GM19324 (cell line): ENCODE data around the gene MBTPS1.

Experiments used
- ATAC-seq: cut with Tn5 transposase; IDR thresholded peaks from one replicate; pipeline ENCODE4 v1.9.1; 2021; ENCODE audit warnings: mild to moderate bottlenecking, moderate library complexity; ENCODE audit not compliant: unreplicated experiment, low FRiP score

MBTPS1 gene

DNA sequence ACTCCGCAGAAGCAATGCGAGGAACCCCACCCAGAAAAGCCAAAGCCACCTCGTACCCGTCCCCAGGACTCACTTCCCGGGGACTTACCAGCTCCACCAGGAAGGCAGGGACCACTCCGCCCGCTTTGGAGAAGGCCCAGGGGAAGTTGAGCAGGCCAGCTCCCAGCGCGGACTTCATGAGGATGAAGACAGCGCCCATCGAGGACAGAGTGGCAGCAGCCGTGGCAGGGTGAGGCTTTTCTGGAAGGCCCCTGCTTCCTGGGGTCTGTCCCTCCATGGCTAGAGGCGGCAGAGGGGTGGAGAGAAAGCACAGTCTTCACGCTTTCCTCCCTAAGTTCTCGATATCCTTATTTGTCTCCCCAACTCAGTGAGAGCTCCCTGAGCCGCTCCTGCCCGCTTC lies 74.9 kb downstream of the MBTPS1 start:
- ATAC-seq, result no peak

DNA sequence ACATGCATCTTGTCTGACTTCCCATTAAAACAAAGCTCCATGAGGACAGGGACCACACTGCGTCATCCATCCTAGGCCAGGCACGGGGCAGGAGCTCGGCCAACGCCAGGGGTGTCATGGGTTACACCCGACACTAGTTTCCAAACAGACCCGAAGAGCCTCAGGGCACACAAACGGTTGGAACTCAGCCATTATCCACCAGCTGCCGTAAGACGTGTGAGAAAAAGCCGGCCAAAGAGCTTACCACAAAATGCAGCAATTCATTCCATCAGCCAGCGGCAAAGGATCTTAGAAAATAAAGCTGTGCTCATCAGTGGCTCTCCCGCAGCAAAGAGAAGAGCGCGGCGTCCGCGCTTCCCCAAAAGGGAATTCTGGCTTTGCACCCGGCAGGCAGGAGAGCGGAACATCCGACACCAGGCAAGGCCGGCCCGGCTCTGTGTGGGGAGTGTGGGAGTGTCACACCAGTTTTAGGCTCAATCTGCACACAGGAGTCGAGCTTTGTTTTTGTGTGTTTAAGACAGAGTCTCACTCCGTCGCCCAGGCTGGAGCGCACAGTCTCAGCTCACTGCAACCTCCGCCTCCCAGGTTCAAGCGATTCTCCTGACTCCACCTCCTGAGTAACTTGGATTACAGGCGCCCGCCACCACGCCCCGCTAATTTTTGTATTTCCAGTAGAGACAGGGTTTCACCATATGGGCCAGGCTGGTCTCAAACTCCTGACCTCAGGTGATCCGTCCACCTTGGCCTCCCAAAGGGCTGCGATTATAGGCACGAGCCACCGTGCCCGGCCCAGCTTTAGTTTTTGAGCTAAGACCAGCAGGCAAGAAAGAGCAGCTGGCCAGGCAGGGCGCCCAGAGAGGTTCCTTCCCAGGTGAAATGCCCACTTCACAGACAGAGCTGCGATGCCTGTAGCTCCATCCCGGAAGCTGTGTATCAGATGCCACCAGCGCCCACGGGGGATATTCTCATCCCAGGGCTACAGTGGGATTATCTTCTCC lies 75.6 kb downstream of the MBTPS1 start:
- ATAC-seq, result no peak

DNA sequence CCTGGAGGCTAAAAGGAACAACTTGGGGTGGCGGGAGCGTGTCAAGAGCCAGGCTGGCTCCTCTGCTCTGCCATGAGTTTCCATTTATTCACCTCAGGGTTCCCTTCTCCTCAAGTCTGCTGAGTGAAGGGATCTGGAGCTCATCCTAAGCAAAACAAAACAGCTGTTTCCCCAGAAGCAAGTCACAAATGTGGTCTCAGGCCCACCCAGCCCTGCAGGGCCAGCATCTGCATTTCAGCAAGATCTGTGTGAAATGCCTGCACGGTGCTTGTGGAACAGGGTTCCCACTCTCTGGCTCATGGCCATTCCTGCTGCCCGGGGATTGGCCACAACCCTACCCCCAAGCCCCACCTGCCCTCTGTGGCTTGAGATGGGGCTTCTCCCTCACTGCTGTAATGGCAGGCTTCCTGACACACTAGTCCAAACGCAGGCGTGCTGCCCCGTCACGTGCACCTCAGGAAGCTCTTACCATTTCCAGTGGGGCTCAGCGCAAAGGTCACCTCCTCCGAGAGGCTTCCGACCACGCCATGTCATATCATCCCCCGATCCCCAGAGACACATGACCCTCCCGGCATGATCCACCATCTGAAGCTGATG lies 76.4 kb downstream of the MBTPS1 start:
- no peak for ATAC-seq

DNA sequence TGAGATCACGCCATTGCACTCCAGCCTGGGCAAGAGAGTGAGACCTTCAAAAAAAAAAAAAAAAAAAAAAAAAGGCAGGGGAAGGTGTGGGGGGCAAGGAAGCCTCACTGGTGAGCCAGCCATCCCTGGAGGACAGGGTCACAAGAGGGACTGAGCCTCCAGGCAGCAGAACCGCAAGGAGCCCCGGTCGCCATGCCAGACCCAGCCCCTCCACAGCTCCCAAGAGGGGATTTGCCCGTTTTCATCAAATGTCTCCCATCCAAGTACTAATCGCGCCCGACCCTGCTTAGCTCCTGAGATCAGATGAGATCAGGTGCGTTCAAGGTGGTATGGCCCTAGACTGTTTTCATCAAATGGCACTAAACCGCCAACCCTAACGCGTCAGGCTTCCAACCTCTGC lies 77.0 kb downstream of the MBTPS1 start:
- no peak for ATAC-seq

DNA sequence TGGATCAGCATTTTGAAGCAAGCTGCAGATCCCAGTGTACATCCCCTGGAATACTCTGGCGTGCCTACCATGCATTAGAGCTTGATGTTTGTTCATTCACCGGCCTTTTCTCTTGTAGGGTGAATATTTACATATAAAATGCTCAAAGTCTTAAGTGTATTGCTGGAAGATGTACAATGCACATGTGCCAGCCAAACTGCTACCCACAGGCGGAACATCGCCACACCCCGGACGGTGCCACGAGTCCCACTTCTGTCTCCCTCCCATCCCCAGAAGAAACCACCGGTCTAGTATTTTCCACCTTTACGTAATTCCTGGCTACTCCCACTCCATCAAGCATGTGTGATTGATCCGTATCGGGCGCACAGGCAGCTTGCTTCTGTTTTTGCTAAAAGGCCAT lies 78.3 kb downstream of the MBTPS1 start:
- no peak for ATAC-seq

DNA sequence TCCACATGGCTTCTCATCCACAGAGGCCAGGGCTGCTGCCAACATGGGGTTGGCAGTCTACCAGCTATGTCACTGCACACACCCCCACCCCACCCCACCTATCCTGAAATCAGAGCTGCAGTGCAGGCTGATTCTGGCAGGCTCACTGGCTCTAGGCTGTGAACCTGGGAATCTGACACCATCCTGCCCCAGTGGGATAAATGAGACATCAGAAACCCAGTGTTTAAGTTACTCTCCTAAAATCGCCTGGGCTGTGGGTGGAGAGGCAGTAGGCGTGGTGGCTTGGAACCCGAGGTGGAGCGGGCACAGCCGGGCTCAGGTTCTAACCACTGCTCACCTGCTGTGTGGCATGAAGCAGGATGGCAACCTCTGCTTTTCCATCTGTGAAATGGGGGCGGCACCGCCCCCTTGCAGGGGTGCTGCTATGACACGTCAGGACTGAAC lies 79.7 kb downstream of the MBTPS1 start:
- ATAC-seq, result no peak

DNA sequence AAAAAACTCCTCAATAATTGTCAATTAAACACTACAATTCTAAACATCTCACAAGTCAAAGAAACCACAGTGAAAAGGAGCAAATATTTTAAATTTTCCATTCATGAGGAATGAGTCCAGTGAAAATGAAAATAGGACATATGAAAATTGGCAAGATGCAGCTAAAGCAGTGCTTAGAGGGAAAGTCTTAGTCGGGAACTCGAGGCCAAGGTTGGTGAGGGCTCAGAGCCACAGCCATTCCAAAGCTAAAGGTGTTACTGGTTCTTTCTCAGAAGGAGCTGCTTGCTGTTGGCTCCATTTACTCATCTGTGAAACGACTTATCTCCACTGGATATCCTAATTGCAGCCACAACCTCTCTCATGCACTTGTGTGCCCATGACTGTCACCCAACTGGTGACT lies 80.6 kb downstream of the MBTPS1 start:
- ATAC-seq, result no peak

DNA sequence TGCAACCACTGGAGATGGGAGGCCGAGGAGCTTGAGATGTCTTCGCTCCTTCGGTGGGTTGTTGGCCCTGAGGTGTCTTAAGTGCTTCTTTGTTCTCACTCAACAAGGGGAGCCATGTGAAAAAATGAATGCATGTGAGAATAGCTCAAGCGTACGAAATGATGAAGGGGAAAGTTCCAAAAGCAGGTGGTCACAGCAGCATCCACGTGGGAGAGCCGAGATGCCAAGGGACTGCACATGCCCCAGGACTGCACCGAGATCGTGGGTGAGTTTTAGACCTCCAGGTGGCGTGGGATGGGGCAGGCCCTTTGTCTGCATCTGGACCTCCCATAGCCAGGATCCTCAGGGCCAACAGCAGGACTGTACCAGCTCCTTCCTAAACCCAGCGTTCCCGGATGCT lies 82.2 kb downstream of the MBTPS1 start:
- ATAC-seq, result no peak

DNA sequence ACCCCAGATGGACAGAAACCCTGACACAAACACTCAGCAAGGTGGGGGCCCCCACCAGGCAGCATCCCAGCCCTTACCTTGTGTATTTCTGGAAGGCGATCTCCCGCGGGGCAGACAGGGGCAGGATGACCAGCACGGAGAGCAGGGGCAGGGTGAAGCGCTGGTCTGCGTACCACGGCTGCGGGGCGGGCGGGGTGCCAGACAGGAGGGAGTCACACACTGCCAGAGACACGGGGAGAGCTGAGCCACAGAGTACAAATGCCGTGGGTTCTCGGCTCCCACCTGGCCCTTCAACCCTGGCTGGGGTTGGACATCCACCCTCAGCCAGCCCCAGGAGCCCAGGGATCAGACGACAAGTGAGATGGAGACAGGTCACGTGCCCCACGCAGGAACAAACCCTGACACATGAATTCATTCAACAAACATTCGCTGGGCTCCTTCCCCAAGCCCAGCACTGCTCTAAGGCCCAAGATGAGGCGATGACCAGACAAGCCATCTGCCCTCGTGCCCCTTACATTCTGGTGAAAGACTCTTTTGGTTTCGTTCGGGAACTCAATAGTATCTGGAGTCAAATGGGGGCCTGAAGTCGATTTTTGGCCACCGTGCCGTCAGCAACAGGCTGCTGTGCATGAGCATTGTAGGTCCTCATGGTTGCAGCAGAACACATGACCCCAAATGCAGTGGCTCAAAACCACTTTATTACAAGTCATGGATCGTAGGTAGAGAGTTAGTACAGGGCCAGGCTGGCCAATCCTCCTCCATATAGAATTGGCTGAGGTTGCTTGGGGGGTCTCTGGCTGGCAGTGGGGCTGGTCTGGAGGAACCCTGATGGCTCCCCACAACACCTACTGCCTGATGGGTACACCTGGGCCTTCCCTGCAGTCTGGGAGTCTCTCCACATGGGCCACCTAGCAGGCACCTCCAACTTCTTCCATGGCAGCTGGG lies 83.2 kb downstream of the MBTPS1 start:
- ATAC-seq, result no peak

DNA sequence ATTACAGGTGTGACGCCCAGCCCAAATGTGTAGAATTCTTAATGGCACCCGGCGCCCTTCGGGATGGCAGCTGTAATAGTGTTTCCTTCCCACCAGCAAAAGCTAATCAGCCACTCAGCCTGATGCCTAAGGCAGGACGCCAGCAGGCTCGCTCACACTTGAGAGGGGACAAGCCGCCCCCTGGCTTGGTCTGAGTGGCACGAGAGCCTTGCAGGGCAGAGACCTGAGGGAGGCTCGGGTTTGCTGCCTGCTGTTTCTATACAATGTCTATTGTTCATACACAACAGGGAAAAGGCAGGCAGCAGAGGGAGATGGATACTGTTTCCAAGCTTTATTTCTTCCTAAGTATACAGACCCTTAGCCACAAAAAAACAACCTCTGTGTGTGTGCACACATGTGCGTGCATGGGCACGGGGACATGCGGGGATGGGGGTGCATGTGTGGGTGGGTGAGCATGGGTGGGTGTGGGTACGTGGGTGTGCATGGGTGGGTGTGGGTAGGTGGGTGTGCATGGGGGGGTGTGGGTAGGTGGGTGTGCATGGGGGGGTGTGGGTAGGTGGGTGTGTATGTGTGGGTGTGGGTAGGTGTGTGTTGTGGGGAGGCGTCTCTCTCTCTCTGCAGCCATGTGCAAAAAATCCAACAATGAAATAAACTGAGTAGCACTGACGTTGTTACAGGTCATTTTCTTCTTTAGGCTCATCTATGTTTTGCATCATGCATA lies 84.1 kb downstream of the MBTPS1 start:
- no peak for ATAC-seq

DNA sequence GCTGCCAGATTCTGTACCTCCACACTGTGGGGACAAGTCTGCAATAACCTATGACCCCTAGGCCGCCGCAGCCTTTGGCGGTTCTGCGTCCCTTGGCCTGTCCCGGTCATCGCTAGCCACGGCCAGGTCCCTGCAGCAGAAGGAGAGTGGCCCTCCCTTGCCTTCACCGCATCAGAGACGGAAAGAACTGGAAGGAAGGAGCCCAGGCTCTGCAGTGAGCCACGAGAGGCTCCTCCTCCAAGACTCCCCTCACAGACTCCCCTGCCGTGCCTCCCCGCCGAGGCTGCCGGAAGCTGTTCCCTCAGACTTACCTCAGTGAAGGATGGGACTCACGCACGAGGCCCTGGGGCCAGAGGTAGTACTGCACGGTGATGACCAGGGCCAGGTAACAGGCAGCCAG lies 85.2 kb downstream of the MBTPS1 start:
- no peak for ATAC-seq

DNA sequence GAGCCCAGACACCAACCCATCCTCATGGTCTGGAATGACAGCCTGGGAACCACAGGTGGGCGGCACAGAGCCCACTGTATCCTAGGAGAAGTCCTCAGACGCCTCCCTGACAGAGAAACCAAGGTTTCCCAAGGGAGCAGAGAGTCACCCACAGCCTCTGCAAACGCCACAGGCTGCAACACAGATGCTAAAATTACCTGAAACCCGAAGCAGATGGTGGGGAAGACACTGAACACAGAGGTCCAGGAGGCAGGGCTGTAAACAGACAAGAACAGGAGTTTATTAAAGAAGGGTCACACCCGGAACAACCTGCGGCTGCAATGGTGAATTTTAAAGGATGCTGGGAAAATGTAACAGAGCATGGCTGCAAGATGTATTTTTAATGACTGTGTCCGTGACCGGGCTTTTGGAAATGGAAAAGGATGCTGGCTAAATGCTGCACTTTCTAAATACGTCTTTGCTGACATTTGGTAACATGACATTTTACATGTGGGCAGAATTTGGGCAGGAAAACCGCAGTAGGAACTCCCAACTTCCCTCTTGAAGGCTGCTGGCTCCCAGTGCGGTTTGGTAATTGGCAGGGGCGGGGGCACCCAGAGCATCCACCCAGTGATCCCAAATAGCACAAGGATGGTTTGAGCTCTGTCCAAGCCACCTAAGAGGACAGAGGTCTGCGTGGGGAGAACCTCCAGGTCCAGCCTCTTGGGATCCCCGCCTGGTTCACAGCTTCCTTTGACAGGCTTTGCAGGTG lies 87.3 kb downstream of the MBTPS1 start:
- ATAC-seq, result no peak

DNA sequence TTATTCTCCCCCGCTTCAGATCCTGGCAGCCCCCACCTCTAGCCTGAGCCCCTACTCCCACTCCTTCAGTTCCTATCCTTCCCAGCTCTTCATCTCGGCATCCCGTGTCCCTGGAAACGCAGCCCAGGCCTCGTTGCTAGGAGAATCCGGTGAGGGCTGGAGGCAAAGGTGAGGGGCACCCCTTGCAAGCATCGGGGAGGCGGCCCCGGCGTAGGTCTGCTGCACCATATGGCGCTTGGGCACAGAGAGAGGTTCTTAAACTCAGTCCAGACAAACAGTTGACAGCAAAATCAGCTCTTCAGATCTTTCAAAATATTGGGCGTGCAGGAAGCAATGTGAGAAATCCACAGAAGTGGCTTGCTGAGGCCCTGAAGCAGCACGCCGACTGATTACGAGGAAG lies 89.1 kb downstream of the MBTPS1 start:
- ATAC-seq, result no peak

DNA sequence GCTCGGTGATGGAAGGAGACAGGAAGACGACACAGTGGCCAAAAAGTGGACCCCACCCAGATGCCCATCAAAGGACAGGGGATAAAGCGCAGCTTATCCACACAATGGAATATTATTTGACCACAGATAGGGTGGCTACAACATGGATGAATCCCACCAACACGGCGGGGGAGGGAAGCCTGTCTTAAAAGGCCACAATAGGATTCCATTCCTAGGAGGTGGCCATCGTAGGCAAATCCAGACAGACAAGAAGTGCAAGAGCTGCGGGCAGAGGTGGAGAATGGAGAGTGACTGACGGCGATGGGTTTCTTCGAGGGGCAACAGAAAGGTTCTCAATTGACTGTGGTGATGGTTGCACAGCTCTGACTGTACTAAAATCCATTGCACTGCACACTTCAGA lies 90.1 kb downstream of the MBTPS1 start:
- no peak for ATAC-seq

DNA sequence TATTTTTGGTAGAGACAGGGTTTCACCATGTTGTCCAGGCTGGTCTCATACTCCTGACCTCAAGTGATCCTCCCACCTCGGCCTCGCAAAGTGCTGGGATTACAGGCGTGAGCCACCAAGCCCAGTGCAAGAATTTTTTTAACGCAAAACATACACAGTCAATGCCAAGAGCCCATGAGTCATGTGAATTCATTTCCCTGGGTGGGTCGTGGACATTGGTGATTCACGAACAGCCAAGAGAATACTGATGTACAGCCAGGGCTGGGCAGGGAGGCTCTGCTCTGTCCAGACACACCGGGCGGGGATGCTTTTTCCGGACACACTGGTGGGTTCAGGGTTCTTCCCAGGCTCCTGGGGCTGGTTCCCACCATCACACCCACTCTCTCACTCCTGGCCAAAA lies 91.9 kb downstream of the MBTPS1 start:
- no peak for ATAC-seq

DNA sequence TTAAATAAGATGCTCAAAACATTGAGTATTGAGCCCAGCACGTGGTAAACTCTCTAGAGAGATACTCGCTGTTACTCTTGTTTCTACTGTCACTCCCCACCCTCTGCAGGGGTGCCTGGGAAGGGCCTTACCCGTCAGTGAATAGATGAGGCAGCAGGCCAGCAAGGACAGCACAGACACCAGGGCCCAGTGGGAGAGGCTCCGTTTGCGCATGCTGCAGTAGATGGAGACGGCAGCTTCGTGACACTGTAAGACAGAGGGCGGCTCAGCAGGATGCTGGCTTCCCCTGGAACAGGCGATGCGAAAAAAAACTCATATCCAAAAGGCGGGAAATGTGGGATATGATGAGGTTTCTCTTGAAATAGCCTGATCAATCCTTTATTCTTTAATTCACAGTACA lies 94.1 kb downstream of the MBTPS1 start:
- ATAC-seq, result no peak

DNA sequence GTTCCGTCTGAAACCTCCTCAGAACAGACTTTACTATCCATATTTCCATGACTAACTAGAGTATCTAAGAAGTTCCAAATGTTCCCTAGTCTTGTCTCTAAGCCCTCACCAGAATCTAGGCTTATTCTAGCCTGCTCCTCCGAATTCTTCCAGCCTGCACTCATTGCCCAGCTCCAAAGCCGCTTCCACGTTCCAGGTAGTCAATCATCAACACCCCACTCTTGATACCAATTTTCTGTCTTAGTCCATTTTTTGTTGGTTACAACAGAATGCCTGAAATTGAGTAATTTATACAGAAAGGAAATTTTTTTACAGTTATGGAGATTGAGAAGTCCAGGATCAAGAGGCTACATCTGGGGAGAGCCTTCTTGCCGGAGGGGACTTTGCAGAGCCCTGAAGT lies 95.3 kb downstream of the MBTPS1 start:
- no peak for ATAC-seq

DNA sequence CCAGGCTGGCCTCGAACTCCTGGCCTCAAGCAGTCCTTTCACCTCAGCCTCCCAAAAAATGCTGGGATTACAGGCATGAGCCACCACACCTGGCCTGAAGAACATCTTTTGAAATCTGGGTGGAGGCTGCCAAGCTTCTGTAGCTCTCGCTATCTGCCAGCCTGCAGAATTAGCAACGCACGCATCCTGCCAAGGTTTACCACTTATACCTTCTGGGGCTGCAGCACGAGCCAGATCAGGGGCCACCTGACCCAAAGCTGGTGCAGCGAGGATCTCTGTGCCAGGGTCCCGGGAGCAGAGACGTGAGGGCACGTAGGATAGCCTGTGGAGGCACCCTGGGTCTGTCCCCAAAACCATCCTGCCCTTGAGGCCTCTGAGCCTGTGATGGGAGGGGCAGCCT lies 96.4 kb downstream of the MBTPS1 start:
- no peak for ATAC-seq

DNA sequence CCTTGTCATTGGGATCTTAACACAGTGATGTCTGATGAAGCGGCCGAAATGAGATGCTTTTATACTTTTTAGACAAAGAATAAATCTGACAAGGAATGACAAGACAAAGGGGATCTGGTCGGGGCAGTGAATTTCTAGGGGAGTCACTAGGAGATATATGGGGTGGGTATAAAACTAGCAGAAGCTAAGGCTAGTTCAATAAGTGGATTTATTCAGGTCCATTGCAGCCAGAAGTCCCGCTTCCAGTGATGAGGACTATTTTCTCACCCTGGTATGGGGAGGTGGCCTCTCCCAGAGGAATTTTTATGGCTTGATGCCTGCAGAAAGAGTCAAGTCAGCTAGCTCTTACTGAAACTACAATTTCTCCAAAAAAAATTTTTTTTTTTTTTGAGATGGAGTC lies 98.0 kb downstream of the MBTPS1 start:
- ATAC-seq, result no peak

DNA sequence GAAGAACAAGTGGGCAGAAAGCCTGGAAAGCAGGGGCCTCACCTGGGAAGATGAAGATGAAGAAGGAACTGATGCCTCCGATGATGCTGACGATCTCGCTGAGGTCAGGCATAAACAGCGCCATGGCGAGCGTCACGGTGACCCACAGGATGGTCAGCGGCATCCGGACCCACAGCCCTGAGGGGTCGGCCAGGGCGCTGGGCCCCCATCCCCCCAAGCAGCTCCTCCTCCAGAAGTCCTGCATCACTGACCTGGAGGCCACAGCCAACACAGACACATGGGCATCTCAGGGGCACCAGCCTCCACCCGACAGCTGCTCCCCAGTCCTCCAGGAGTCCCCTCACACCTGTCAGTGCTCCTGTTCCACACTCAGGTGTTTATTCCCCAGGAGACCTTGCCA lies 100.3 kb downstream of the MBTPS1 start:
- ATAC-seq, result no peak
